Umbilical cord (tissue), 2 donors: ENCODE results near the gene CATSPERD. TPM values are rescaled to one million over a fixed set of nuclear protein-coding genes. Genes with fewer than 3 reads are reported as not detected.

Experiments used
- DNase-seq: peaks from one replicate; pipeline ENCODE4 v3.0.0-alpha.2; 2015; ENCODE audit warnings: low spot score
- total RNA-seq: library from RNA; depleted of rRNA; stranded (reverse); fragments of >200 nt; gene quantifications from one replicate; pipeline ENCODE4 v1.2.3, GENCODE V29; 2014; ENCODE audit warnings: low replicate concordance; ENCODE audit not compliant: insufficient read depth

Gene CATSPERD
- total RNA-seq, 1 donor from 2014 or later, result not detected

DNA sequence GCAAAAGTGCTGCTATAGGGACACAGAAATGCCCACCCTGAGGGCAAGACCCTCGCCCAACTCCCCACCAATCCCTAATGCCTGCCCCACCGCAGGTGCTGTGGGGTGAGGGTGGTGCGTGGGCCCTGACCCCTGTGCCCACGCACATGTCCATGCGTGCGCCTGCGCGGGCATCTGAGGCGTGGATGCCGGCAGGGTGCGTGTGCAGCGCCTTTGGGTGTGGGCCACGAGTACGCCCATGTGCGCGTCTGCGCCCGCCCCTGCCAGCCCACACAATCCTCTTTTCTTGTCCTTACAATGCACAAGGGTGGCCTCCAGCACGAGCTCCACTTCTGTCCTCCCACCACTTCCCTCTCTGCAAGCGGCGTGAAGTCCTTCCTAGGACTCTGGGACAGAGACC, 104.7 kb downstream of the CATSPERD start:
- DNase-seq, result no peak

DNA sequence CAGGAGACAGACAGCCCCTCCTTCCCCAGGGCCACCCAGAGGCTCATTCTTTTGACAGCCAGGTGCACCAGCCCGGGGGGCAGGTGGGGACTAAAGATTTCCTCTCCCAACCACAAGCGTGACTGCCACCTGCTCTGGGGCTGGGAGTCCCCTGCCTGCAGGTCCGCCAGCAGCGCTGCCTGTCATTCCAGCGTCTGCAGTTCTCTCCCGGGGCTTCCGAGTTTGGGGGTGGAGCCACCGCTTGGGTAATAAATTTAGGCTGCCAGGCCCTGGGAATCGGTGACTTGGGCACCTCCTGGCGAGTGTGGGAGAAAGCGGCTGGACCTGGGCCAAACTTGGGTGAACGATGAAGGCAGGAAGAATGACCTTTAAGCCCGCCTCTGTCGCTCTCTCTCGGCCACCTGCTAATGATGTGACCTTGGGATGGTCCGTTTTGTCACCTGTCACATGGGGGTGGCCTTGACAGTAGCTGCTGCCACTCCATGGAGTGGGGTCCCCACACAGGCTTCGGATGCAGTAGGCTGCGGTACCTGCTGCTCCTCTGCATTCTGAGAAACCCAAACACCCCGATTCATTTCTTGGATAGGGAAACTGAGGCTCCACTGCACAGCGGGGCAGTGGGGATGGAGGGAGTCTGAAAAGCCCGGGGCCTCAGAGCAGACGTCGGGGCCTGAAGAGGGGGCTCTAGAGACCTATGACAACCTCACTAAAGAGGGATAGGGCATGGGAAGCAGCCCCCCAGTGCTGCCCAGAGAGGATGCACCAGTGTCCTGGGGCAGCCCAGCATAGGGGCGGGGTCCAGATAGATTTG, 106.3 kb downstream of the CATSPERD start:
- DNase-seq, result peak; percentile 67

DNA sequence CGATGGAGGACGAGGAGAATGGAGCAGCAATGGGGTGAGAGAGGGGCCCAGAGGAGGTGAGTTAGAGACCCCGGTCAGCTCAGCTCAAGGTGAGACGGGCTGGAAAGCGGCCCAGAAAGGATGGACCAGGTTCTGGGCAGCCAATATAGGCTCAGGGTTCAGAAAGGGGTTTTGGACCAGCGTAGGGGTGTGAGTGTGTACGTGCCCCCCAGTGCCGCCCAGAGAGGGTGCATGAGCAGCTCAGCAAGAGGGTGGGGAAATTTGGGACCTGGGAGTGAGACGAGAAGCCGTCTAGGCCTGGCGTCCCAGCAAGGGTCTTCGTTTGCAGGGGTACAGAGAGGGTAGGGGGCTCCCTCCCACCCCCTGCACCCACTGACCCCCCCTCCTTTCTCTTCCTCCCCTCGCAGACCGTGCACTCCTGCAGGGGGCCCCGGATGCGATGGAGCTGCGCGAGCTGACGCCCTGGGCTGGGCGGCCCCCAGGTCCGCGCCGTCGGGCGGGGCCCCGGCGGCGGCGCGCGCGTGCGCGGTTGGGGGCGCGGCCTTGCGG, 107.0 kb downstream of the CATSPERD start:
- DNase-seq, result no peak

DNA sequence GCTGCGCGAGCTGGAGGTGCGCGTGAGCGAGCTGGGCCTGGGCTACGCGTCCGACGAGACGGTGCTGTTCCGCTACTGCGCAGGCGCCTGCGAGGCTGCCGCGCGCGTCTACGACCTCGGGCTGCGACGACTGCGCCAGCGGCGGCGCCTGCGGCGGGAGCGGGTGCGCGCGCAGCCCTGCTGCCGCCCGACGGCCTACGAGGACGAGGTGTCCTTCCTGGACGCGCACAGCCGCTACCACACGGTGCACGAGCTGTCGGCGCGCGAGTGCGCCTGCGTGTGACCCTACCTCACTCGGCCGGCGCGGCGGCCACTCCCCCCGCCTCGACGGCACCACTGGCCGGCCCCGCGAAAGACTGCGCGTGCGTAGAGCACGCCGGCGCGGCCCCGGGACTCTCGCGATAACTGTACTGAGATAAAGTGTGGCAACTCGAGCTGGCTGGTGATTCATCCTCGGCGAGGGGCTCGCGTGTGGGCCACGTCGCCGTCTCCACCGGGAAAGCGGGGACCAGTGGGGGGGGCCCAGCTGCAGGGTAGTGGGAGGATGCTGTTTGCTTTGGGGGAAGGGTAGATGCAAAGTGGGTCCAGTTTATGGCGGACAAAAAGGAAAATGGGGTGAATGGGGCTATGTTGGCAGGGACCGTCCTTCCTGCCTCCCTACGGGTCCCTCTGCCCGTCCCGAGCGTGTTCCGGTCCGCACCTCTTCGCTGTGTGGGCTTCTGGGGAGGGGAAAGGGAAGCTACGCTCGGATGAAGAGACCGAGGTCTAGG, 107.6 kb downstream of the CATSPERD start:
- DNase-seq, result peak; percentile 97

Other genes starting within 250 kb of the CATSPERD start
- gene TINCR, start 152.7 kb upstream of the CATSPERD start, total RNA-seq, result 4.8 TPM
- gene SAFB2, start 97.9 kb upstream of the CATSPERD start, total RNA-seq, result 34.7 TPM
- gene SAFB, start 97.6 kb upstream of the CATSPERD start, total RNA-seq, result 43.1 TPM
- 18.8 TPM for gene MICOS13, start 40.1 kb upstream of the CATSPERD start, total RNA-seq
- 14.9 TPM for gene HSD11B1L, start 39.6 kb upstream of the CATSPERD start, total RNA-seq
- gene RPL36, start 30.3 kb upstream of the CATSPERD start, total RNA-seq, result 530 TPM
- 32.5 TPM for gene LONP1, start 491 bp upstream of the CATSPERD start, total RNA-seq
- gene PRR22, start 64.1 kb downstream of the CATSPERD start, total RNA-seq, result 3.4 TPM
- 164 TPM for gene DUS3L, start 70.5 kb downstream of the CATSPERD start, total RNA-seq
- gene NRTN, start 84.4 kb downstream of the CATSPERD start, total RNA-seq, result 0.72 TPM
- gene FUT6, start 119.1 kb downstream of the CATSPERD start, total RNA-seq, result 1.7 TPM
- 4.8 TPM for gene FUT3, start 130.8 kb downstream of the CATSPERD start, total RNA-seq
- gene FUT5, start 149.9 kb downstream of the CATSPERD start, total RNA-seq, result not detected
- 245 TPM for gene NDUFA11, start 183.2 kb downstream of the CATSPERD start, total RNA-seq
- gene VMAC, start 184.2 kb downstream of the CATSPERD start, total RNA-seq, result 9.1 TPM
- gene CAPS, start 193.6 kb downstream of the CATSPERD start, total RNA-seq, result 30.8 TPM